Suprapubic skin (tissue), 3 donors: Measurements from ENCODE around the gene LRFN4.

Experiments used
- POLR2AphosphoS5 ChIP-seq, 3 donors: sonication (generic); formaldehyde crosslinking; IDR thresholded peaks; one replicate each; pipeline ENCODE4 v1.6.1; 2017; ENCODE audit warnings: antibody characterized with exemption in 3 of 3
- TF ChIP-seq, protein P1 (sequence below), 2 donors: fragments of 200-600 bp in 1 of 2; fragments of 450-650 bp in 1 of 2; sonication (generic) in 1 of 2; IDR thresholded peaks; one replicate each; pipeline ENCODE4 v1.5.1; 2016 to 2019; ENCODE audit warnings: antibody characterized with exemption in 2 of 2, mild to moderate bottlenecking in 1 of 2, moderate library complexity in 1 of 2

DNA sequence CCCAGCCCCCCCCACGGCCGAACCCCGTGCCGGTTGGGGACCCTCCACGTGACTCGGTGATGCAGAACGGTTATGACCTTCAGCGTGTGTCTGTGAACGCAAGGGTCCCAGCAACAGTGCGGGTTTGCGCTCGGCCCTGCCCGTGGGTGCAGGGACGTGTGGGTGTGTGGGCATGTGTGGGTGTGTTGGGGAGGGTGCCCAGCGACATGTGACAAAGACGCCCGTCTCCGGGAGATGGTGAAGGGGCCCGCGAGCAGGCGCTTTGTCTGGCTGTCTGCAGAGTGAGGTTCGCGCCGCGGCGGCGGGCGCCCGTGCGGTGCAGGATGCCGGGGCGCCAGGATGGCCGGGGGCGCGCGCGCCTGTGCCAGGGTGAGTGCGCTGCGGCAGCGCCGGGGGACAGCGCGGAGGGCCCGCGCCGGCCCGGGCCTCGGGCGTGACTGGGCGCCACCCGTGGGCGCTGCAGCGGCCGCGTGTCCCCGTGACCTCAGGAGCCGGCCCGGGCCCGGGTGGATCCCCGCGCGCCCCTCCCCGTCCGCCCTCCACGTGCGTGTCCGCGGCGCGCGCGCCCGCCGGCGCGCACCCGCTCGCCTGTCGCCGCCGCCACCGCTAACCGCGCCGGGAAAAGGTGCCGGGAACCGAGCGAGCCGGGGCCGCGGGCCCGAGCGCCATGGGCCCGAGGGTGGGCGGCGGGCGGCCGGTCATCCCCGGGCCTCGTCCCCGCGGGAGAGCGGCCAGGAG is at the start of gene LRFN4:
- peak in 1 of 3 donors; percentile 35 for TF ChIP-seq POLR2AphosphoS5 (IDR thresholded peaks at IDR 0.05)
- TF ChIP-seq, protein P1, sequence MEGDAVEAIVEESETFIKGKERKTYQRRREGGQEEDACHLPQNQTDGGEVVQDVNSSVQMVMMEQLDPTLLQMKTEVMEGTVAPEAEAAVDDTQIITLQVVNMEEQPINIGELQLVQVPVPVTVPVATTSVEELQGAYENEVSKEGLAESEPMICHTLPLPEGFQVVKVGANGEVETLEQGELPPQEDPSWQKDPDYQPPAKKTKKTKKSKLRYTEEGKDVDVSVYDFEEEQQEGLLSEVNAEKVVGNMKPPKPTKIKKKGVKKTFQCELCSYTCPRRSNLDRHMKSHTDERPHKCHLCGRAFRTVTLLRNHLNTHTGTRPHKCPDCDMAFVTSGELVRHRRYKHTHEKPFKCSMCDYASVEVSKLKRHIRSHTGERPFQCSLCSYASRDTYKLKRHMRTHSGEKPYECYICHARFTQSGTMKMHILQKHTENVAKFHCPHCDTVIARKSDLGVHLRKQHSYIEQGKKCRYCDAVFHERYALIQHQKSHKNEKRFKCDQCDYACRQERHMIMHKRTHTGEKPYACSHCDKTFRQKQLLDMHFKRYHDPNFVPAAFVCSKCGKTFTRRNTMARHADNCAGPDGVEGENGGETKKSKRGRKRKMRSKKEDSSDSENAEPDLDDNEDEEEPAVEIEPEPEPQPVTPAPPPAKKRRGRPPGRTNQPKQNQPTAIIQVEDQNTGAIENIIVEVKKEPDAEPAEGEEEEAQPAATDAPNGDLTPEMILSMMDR (IDR thresholded peaks at IDR 0.05): no peak
